Small intestine (tissue), 7 donors: Measurements from ENCODE around the gene NR2C2AP. TPM values are rescaled to one million over a fixed set of nuclear protein-coding genes. Genes with fewer than 3 reads are reported as not detected.
"Not testable (repeated sequence)": the region's sequence is repeated elsewhere in the genome, so short reads cannot be mapped to it uniquely, and the experiment has no call there.

ENCODE experiments used
- DNase-seq, 2 donors: peaks; one replicate each; pipeline versions ENCODE4 v3.0.0 to v3.0.0-alpha.2; 2013
- FAIRE-seq: peaks from 2 replicates; lab custom pipeline; 2012; peaks lifted over from hg19 to GRCh38; lab: Jason Lieb, UNC
- H3K27ac ChIP-seq, 3 donors: one replicate each; pipeline ENCODE4 v1.5.1; 2013; ENCODE audit warnings: low read length in 2 of 3, mild to moderate bottlenecking in 2 of 3, control low read depth in 1 of 3, inconsistent platforms in 1 of 3, low read depth in 1 of 3, moderate library complexity in 1 of 3
- H3K27me3 ChIP-seq, 3 donors: one replicate each; pipeline ENCODE4 v1.6.1; 2013; ENCODE audit warnings: low read length in 3 of 3, inconsistent platforms in 1 of 3; ENCODE audit not compliant: control insufficient read depth in 3 of 3, insufficient read depth in 3 of 3
- H3K36me3 ChIP-seq, 3 donors: one replicate each; pipeline ENCODE4 v1.6.1; 2013; ENCODE audit warnings: low read length in 3 of 3, inconsistent platforms in 1 of 3, low read depth in 1 of 3, mild to moderate bottlenecking in 1 of 3, moderate library complexity in 1 of 3; ENCODE audit not compliant: control insufficient read depth in 3 of 3, insufficient read depth in 2 of 3
- H3K4me1 ChIP-seq, 3 donors: one replicate each; pipeline ENCODE4 v1.6.1; 2013; ENCODE audit warnings: low read length in 2 of 3, inconsistent platforms in 1 of 3, low read depth in 1 of 3, mild to moderate bottlenecking in 1 of 3, moderate library complexity in 1 of 3; ENCODE audit not compliant: control insufficient read depth in 3 of 3, insufficient read depth in 2 of 3
- H3K4me3 ChIP-seq, 3 donors: one replicate each; pipeline ENCODE4 v1.5.1; 2013; ENCODE audit warnings: low read length in 3 of 3, control low read depth in 1 of 3, inconsistent platforms in 1 of 3, low read depth in 1 of 3, mild to moderate bottlenecking in 1 of 3, moderate library complexity in 1 of 3
- H3K9me3 ChIP-seq, 2 donors: one replicate each; pipeline ENCODE4 v1.6.1; 2013; ENCODE audit warnings: low read depth in 1 of 2, low read length in 1 of 2; ENCODE audit not compliant: control insufficient read depth in 2 of 2, insufficient read depth in 1 of 2
- WGBS, 3 donors: extraction: QIAGEN DNeasy Blood & Tissue Kit; methylation state at CpG; one replicate each; pipeline ENCODE4 v1.1.7; 2013; 5-methylcytosine and 5-hydroxymethylcytosine counted together
- polyA plus RNA-seq, 4 donors: library from polyadenylated mRNA; stranded (reverse) in 3 of 4; unstranded in 1 of 4; fragments of 200-250 nt in 3 of 4; fragments of 120-200 nt in 1 of 4; gene quantifications; one replicate each; pipeline versions ENCODE4 v1.2.1 to v1.2.3, GENCODE V29; 2013
- donor health status: healthy with polysubstance abuse.
- donor health status: control.
- donor health status: control.
- donor health status: Bipolar disorder and iron deficiency.
- donor health status: healthy.

NR2C2AP gene
- polyA plus RNA-seq, 4 donors = 8.1 to 22.9 (median 15.9) TPM

DNA sequence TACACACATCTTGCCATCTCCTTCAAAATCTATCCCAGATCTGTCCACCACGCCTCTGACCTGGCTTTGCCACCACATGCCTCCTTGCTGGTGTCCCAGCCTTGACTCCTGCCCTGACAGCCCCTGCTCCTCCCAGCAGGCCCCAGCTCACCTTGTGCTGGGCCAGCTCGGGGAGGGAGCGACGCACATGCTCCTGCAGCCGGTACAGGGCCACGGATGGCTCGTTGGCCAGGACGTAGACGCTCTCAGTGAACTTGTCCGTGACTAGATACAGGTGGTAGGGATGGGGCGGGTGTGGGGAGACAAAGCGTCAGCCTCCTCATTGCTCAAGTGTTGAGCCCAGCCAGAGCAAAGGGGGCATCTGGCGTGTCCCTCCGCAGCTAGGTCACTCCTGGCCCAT lies 16.5 kb downstream of the NR2C2AP start:
- no peak overlapping the region for H3K4me3 ChIP-seq
- no peak for DNase-seq
- H3K36me3 ChIP-seq = peaks cover 4 to 39% (median 9%) of the 10 kb centered on the region in 3 donors
- no peak overlapping the region for H3K27ac ChIP-seq
- peaks cover 0 to 6% (median 4%) of the 10 kb centered on the region in 3 donors for H3K4me1 ChIP-seq
- H3K27me3 ChIP-seq = no peaks in the 10 kb centered on the region
- H3K9me3 ChIP-seq = no peaks in the 10 kb centered on the region
- WGBS, 3 donors = 95 to 97% (median 95%) methylated on average over 14 of the region's 14 CpGs
- FAIRE-seq = no peak

DNA sequence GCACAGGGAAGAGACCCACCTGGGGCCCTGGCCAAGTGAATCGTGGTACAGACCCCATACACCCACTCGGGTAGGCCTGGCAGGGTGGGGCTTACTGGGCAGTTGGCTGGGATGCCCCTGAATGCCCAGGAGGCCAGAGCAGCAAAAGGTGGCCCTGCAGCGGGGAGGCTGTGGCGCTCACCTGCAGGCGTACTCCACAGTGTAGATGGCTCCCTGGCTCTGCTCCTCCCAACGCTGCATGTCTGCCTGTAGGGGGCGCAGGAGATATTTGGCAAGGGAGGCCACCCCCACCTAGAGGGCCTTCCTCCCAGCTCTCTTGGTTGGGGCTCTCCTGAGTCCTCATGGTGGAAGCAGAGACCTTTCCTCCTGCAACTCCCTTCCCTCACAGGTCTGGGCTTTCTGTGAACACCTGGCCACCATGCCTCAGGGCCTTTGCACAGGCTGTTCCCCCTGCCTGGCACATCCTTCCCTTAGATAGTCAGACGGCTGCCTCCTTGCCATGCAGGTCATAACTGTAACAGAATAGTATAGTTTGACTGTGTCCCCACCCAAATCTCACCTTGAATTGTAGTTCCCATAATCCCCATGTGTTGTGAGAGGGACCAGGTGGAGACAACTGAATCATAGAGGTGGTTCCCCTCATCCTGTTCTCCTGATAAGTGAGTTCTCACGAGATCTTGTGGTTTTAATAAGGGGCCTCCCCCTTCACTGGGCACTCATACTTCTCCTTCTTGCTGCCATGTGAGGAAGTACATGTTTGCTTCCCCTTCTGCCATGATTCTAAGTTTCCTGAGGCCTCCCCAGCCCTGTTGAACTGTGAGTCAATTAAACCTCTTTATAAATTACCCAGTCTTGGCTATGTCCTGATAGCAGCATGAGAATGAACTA lies 17.1 kb downstream of the NR2C2AP start:
- no peak for FAIRE-seq

DNA sequence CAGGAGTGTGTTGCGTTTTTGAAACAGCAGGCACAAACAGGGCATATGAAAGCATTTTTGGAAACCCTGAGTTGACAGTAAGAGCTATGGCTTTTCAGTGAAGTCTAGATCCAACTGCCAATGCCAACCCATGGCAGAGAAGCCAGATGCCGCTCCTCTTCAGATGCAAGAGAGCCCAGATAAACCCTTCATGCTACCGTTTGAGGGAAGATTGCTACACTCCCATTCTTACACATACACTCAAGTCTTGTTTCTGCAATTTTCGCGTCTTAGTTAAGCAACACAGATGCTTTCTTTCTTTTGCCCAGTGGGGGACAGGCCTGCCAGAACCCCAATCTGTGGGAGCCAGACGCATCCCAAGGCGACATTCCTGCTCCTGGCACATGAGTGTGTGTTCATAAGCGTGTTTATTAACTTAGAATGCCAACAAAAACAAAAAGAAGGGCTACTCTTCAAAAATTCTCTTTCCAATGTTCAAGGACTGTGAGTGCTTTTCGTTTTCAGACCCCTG lies 21.7 kb downstream of the NR2C2AP start:
- H3K36me3 ChIP-seq = peaks cover 3 to 68% (median 19%) of the 10 kb centered on the region in 3 donors
- WGBS, 3 donors = 92 to 95% (median 92%) methylated on average over 9 of the region's 9 CpGs
- H3K9me3 ChIP-seq = peaks cover 0 to 4% of the 10 kb centered on the region in 2 donors
- DNase-seq = no peak
- FAIRE-seq = no peak
- H3K27ac ChIP-seq = no peak overlapping the region
- H3K4me1 ChIP-seq = no peaks in the 10 kb centered on the region
- no peak overlapping the region for H3K4me3 ChIP-seq
- H3K27me3 ChIP-seq = no peaks in the 10 kb centered on the region

More for the DNA sequence above, 17.1 kb downstream of the NR2C2AP start:
- no peak overlapping the region for H3K4me3 ChIP-seq
- H3K4me1 ChIP-seq = peaks cover 0 to 4% (median 4%) of the 10 kb centered on the region in 3 donors
- 64 to 73% (median 66%) methylated on average over 8 to 9 of the region's 9 CpGs for WGBS, 3 donors
- no peak overlapping the region for H3K27ac ChIP-seq
- no peaks in the 10 kb centered on the region for H3K27me3 ChIP-seq
- peaks cover 4 to 46% (median 11%) of the 10 kb centered on the region in 3 donors for H3K36me3 ChIP-seq
- no peaks in the 10 kb centered on the region for H3K9me3 ChIP-seq
- peak; percentile 53 to 67 for DNase-seq

DNA sequence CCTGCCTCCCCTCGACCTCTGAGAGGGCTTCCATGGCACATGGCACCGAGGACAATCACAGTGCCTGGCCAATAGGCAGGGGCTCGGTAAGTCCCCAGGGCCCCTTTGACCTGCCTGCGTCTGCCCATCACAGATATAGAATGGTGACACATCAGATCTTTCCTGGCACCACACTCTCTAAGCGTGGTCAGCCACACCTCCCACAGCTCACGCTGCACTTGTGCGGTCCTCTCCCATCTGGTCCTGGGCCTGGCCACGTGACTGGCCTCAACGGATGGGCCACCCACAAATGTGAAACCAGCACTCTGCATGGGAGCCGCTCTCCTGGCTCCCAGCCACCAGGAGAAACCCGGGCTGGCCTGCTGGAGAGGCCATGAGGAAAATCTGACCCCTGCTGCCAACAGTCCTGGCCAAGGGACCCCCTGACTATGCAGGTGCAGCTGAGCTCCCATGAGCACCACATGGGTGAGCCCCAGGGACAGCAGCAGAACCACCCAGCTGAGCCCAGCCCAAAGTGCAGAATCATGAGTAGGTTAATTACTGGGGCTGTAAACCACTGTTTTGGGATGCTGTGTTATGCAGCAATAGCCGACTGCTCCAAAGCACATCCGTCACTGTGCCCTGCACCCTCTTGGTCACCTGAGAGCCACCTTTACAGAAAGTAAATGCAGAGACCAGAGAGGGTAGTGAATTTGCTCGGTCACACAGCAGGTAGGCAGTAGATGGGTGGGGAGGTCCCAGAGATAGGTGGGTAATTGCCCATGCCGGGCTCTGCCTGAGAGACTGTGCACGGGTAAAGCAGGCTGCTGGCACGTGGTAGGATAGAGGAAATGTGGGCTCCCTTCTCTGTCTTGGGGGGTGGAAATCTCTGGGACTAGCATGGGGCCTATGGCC lies 23.4 kb downstream of the NR2C2AP start:
- Histone ChIP-seq H3K36me3 (peaks cover 3 to 67% (median 16%) of the 10 kb centered on the region in 3 donors), H3K4me3 (no peak overlapping the region), H3K27ac (no peak overlapping the region), H3K4me1 (no peaks in the 10 kb centered on the region), H3K27me3 (no peaks in the 10 kb centered on the region), H3K9me3 (peaks cover 0 to 4% of the 10 kb centered on the region in 2 donors)
- no peak for FAIRE-seq
- 87 to 95% (median 91%) methylated on average over 17 of the region's 17 CpGs for WGBS, 3 donors
- no peak for DNase-seq

DNA sequence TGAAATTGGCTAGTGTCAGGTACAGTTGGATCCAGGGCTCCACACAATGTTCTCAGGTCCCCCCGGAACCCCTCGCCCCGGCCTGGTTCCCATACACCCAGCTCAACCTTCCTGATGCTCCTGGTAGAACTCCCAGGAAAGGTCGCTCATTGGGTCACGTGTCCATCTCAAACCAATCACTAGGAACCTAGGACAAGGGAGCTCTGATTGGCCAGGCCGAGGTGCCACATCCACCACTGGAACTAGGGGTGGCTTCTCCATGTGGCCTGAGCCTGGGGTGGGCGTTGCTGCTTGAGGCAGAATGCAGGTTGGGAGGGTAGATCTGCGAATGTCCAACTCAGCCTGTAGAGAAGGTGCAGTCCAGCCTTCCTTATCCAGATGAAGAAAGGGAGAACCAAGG lies 26.3 kb downstream of the NR2C2AP start:
- no peak overlapping the region for H3K27ac ChIP-seq
- H3K9me3 ChIP-seq = peaks cover 0 to 4% of the 10 kb centered on the region in 2 donors
- no peak for FAIRE-seq
- WGBS, 3 donors = 86 to 92% (median 91%) methylated on average over 8 of the region's 8 CpGs
- no peak overlapping the region for H3K4me3 ChIP-seq
- no peak for DNase-seq
- no peaks in the 10 kb centered on the region for H3K27me3 ChIP-seq
- H3K36me3 ChIP-seq = peaks cover 3 to 58% (median 11%) of the 10 kb centered on the region in 3 donors
- H3K4me1 ChIP-seq = no peaks in the 10 kb centered on the region

DNA sequence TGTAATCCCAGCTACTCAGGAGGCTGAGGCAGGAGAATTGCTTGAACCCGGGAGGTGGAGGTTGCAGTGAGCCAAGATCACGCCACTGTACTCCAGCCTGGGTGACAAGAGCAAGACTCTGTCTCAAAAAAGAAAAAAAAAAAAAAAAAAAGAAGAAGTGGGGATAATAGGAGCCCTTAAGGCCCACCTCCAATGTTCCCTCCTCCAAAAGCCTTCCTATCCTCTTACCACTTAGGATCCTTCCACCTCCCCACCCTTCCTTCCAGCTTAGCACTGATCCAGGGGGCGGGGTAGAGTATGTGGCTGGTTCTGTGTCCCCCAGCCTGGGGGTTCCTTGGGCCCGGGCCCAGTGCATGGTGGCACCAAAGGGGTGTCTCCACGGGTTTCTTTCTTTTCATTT lies 30.0 kb downstream of the NR2C2AP start:
- not testable (repeated sequence) for H3K4me3 ChIP-seq, H3K9me3 ChIP-seq, FAIRE-seq, H3K4me1 ChIP-seq, H3K27ac ChIP-seq, DNase-seq, H3K27me3 ChIP-seq
- 88 to 93% (median 91%) methylated on average over 4 to 5 of the region's 5 CpGs for WGBS, 3 donors
- peaks cover 2 to 26% (median 2%) of the 10 kb centered on the region in 3 donors for H3K36me3 ChIP-seq

DNA sequence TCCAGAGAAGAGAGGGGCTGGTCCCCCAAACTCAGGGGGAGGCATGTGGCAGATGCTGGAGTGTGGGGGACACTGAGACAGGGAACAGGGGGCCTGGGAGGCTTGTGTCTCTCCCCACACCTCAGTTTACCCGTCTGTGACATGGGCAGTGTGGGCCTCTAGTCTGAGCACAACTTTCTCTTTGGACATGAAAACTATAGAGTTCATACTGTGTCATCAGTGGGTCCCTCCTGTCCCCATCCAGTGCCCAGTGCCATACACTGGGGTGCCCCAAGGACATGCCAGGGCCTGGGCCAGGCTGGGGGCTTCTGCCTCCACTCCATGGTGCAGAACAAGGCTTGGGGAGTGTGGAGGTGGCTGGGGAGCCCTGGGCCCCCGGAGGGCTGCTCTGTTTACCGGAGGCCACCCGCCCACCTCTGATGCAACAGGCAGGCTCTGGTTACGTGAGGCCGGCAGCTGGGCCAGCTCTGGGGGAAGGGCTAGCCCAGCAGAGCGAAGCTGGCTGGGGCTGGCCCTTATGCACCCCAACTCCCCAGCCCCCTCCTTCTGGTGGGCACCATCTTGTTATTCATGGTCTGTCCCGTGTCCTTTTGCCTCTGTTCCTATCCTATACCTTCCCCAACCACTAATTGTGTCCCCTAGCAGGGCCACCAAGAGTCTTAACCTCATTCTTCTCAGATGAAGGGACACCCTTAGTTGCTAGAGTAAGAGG lies 31.2 kb downstream of the NR2C2AP start:
- H3K4me1 ChIP-seq = peaks cover 0 to 8% (median 0%) of the 10 kb centered on the region in 3 donors
- H3K27ac ChIP-seq = no peak overlapping the region
- H3K36me3 ChIP-seq = peaks cover 0 to 17% (median 2%) of the 10 kb centered on the region in 3 donors
- DNase-seq = no peak
- WGBS, 3 donors = 52 to 75% (median 63%) methylated on average over 7 to 8 of the region's 8 CpGs
- no peaks in the 10 kb centered on the region for H3K9me3 ChIP-seq
- no peak overlapping the region for H3K4me3 ChIP-seq
- FAIRE-seq = no peak
- peaks cover 0 to 6% (median 0%) of the 10 kb centered on the region in 3 donors for H3K27me3 ChIP-seq
